ENCODE results near the gene OGFR.

GRCh38 chr20:62799873-62800272, 4.8 kb upstream of the OGFR start:
- TF ChIP-seq POLR2A (IDR thresholded peaks at IDR 0.05; ENCODE audit: low read depth, low read length), result no peak
- TF ChIP-seq POLR2AphosphoS5 (IDR thresholded peaks at IDR 0.05; ENCODE audit: low read depth, low read length), result no peak
